GM12878 (cell line): ENCODE results near the gene ADAMTS17. TPM values are rescaled to one million over a fixed set of nuclear protein-coding genes. Genes with fewer than 3 reads are reported as not detected.

Experiments used
- ATAC-seq: fragments of 200-7000 bp; cut with Tn5 transposase; 3 replicates; pipeline ENCODE4 v1.9.1; 2020; ENCODE audit warnings: mild to moderate bottlenecking, moderate library complexity
- BruUV-seq: library from RNA; stranded (reverse); fragments of 400-500 nt; replicated peaks from 2 replicates; lab custom pipeline; 2021; lab: Mats Ljungman, UMichigan
- CTCF ChIA-PET: fragments of 300-600 bp; sonication (Branson Sonifier 250); formaldehyde crosslinking; extraction: SDS; loops from one replicate; lab custom pipeline; 2021; ENCODE audit warnings: inconsistent platforms; lab: Yijun Ruan, JAX
- POLR2A ChIA-PET: fragments of 350-600 bp; formaldehyde crosslinking; extraction: SDS; loops from one replicate; lab custom pipeline; 2021; ENCODE audit warnings: inconsistent platforms; lab: Charles Lee
- RAD21 ChIA-PET: fragments of 300-600 bp; sonication (Branson Sonifier 250); formaldehyde crosslinking; loops from one replicate; lab custom pipeline; 2023; ENCODE audit warnings: antibody characterized with exemption; ENCODE audit not compliant: unreplicated experiment; lab: Charles Lee
- SMC1A ChIA-PET: fragments of 300-600 bp; sonication (Branson Sonifier 250); formaldehyde crosslinking; loops from one replicate; lab custom pipeline; 2023; ENCODE audit not compliant: unreplicated experiment, uncharacterized antibody; lab: Charles Lee
- DNase-seq: peaks from one replicate; pipeline ENCODE4 v3.0.0-alpha.2; 2011; ENCODE audit warnings: low read depth, low spot score
- FAIRE-seq: peaks from 3 replicates; lab custom pipeline; 2011; peaks lifted over from hg19 to GRCh38; lab: Jason Lieb, UNC
- H2AFZ ChIP-seq: 2 replicates; pipeline ENCODE4 v1.6.0; 2011; ENCODE audit warnings: low read depth, low read length, control low read depth; ENCODE audit not compliant: control insufficient read depth
- H3K27ac ChIP-seq: 2 replicates; pipeline ENCODE4 v1.5.1; 2011; ENCODE audit warnings: control low read depth; ENCODE audit not compliant: control insufficient read depth, insufficient read depth
- H3K27me3 ChIP-seq, 2 experiments: replicated peaks in 1 of 2; 2 replicates each; pipeline versions ENCODE4 v1.6.0 to v1.6.1; 2011; ENCODE audit warnings: low read length in 1 of 2; ENCODE audit not compliant: control insufficient read depth in 2 of 2, insufficient read depth in 2 of 2
- H3K36me3 ChIP-seq, 2 experiments: 2 replicates each; pipeline ENCODE4 v1.5.1; 2011; ENCODE audit warnings: low read length in 1 of 2; ENCODE audit not compliant: control insufficient read depth in 2 of 2, insufficient read depth in 2 of 2
- H3K4me1 ChIP-seq: 2 replicates; pipeline ENCODE4 v1.6.1; 2011; ENCODE audit warnings: mild to moderate bottlenecking, low read length, moderate library complexity, mixed read lengths; ENCODE audit not compliant: control insufficient read depth, insufficient read depth
- H3K4me2 ChIP-seq: 2 replicates; pipeline ENCODE4 v1.6.0; 2011; ENCODE audit warnings: control low read depth; ENCODE audit not compliant: control insufficient read depth, insufficient read depth
- H3K4me3 ChIP-seq: fragments of 200-600 bp; sonication (generic); 2 replicates; pipeline ENCODE4 v1.5.1; 2016
- H3K79me2 ChIP-seq: 2 replicates; pipeline ENCODE4 v1.6.0; 2011; ENCODE audit warnings: low read length; ENCODE audit not compliant: control insufficient read depth, insufficient read depth
- H3K9ac ChIP-seq: 2 replicates; pipeline ENCODE4 v1.8.0; 2011; ENCODE audit warnings: low read length, control low read depth, mixed read lengths; ENCODE audit not compliant: control insufficient read depth, insufficient read depth
- H3K9me3 ChIP-seq: replicated peaks from 3 replicates; pipeline ENCODE4 v1.5.1; 2011; ENCODE audit warnings: mild to moderate bottlenecking, low read length; ENCODE audit not compliant: control insufficient read depth, insufficient read depth
- H4K20me1 ChIP-seq: 2 replicates; pipeline ENCODE4 v1.6.0; 2011; ENCODE audit not compliant: control insufficient read depth, insufficient read depth
- BACH1 ChIP-seq: fragments of 450-650 bp; IDR thresholded peaks from 2 replicates; pipeline ENCODE4 v1.6.1; 2017; ENCODE audit warnings: mild to moderate bottlenecking, borderline replicate concordance
- BMI1 ChIP-seq: fragments of 450-650 bp; IDR thresholded peaks from 2 replicates; pipeline ENCODE4 v1.6.1; 2016; ENCODE audit warnings: mild to moderate bottlenecking, moderate library complexity, borderline replicate concordance
- CEBPZ ChIP-seq: fragments of 150-350 bp; IDR thresholded peaks from 2 replicates; pipeline ENCODE4 v1.6.1; 2016; ENCODE audit warnings: low read depth, low read length
- CTCF ChIP-seq, 3 experiments: IDR thresholded peaks in 2 of 3; conservative IDR thresholded peaks in 1 of 3; 2 replicates each; pipeline ENCODE4 v1.5.1; 2011; ENCODE audit warnings: low read depth in 3 of 3, low read length in 3 of 3, mild to moderate bottlenecking in 3 of 3, control low read depth in 2 of 3, moderate library complexity in 2 of 3, inconsistent platforms in 1 of 3, mixed read lengths in 1 of 3; ENCODE audit not compliant: control insufficient read depth in 2 of 3, insufficient read depth in 1 of 3; ENCODE audit errors: extremely low read depth in 1 of 3
- EZH2 ChIP-seq: IDR thresholded peaks from 2 replicates; pipeline ENCODE4 v1.6.1; 2012; ENCODE audit warnings: low read depth, mild to moderate bottlenecking, control low read depth, inconsistent platforms, low read length, borderline replicate concordance; ENCODE audit not compliant: control insufficient read depth
- FOXM1 ChIP-seq: IDR thresholded peaks from 2 replicates; pipeline ENCODE4 v1.6.1; 2012; ENCODE audit warnings: low read depth, mild to moderate bottlenecking, inconsistent platforms, low read length, moderate library complexity
- KAT2A ChIP-seq: conservative IDR thresholded peaks from 2 replicates; pipeline ENCODE4 v1.6.1; 2011; ENCODE audit warnings: low read depth, low read length; ENCODE audit not compliant: control insufficient read depth
- MTA3 ChIP-seq: IDR thresholded peaks from 2 replicates; pipeline ENCODE4 v1.6.1; 2012; ENCODE audit warnings: low read length, inconsistent platforms, borderline replicate concordance
- MYB ChIP-seq: fragments of 150-350 bp; IDR thresholded peaks from 2 replicates; pipeline ENCODE4 v1.6.1; 2014; ENCODE audit warnings: mild to moderate bottlenecking, low read depth, low read length, borderline replicate concordance
- MYC ChIP-seq: IDR thresholded peaks from 2 replicates; pipeline ENCODE4 v1.6.1; 2011; ENCODE audit warnings: mild to moderate bottlenecking, low read length, moderate library complexity, inconsistent platforms; ENCODE audit not compliant: insufficient read depth, insufficient replicate concordance, insufficient read length, severe bottlenecking
- NR2C2 ChIP-seq: IDR thresholded peaks from 2 replicates; pipeline ENCODE4 v1.6.1; 2011; ENCODE audit warnings: borderline replicate concordance, low read depth; ENCODE audit not compliant: control insufficient read depth, insufficient read length
- RELA ChIP-seq: fragments of 450-650 bp; IDR thresholded peaks from 2 replicates; pipeline ENCODE4 v1.8.0; 2014; ENCODE audit warnings: borderline replicate concordance; ENCODE audit not compliant: partially characterized antibody
- REST ChIP-seq: IDR thresholded peaks from 2 replicates; pipeline ENCODE4 v1.6.1; 2012; ENCODE audit warnings: mild to moderate bottlenecking, low read depth, low read length
- SRF ChIP-seq, 2 experiments: IDR thresholded peaks; 2 replicates each; pipeline ENCODE4 v1.6.1; 2011; ENCODE audit warnings: low read depth in 2 of 2, low read length in 2 of 2, mild to moderate bottlenecking in 1 of 2, moderate library complexity in 1 of 2
- WGBS: methylation state at CpG from one replicate; pipeline ENCODE4 v1.1.6; 2016; ENCODE audit warnings: low lambda C conversion rate; ENCODE audit not compliant: insufficient replicate concordance, insufficient coverage; ENCODE audit errors: missing lambda C conversion rate; 5-methylcytosine and 5-hydroxymethylcytosine counted together
- in situ Hi-C: fragments of 300-500 bp; cut with MboI; formaldehyde crosslinking; loops from 9 replicates; pipeline ENCODE4 v1.14.3; 2018; ENCODE audit warnings: mixed read lengths
- intact Hi-C: fragments of 100-400 bp; cut with micrococcal nuclease; formaldehyde crosslinking; loops from one replicate; pipeline ENCODE4 v1.14.2; 2022; ENCODE audit not compliant: unreplicated experiment
- polyA plus RNA-seq, 11 experiments: library from polyadenylated mRNA; depleted of rRNA in 4 of 11; unstranded in 6 of 11; stranded (reverse) in 5 of 11; fragments of >200 nt; fragmentation: Nextera tagmentation in 4 of 11; fragmentation: Illumina TruSeq in 1 of 11; extraction: Ambion mirVana in 4 of 11; extraction: Trizol in 1 of 11; gene quantifications; 1 replicate in 1 of 11; 2 replicates in 10 of 11; pipeline versions ENCODE4 v1.2.1 to v1.2.3, GENCODE V29; 2011 to 2016; ENCODE audit warnings: inconsistent platforms in 2 of 11, missing spikeins in 2 of 11, low read depth in 1 of 11
- total RNA-seq, 4 experiments: library from RNA; depleted of rRNA in 3 of 4; stranded (reverse); fragments of >200 nt in 3 of 4; fragmentation: Illumina TruSeq in 1 of 4; extraction: Trizol in 1 of 4; gene quantifications; 2 replicates each; pipeline versions ENCODE4 v1.2.1 to v1.2.3, GENCODE V29; 2013 to 2021

Gene ADAMTS17
- total and polyA plus RNA-seq, 10 of the 15 experiments (the other 5 are each of a cell fraction or from before 2014, with no cell fraction given): 0.04 to 0.50 (median 0.10) TPM; not detected in 4

- TF ChIP-seq REST (no peak), NR2C2 (no peak), BMI1 (no peak), SRF (IDR thresholded peaks at IDR 0.05; ENCODE audit: low read depth in 2 of 2, low read length in 2 of 2) (no peak), FOXM1 (no peak), EZH2 (no peak), MYB (no peak), BACH1 (no peak), MYC (no peak)
These were observed 373.9 kb downstream of the ADAMTS17 start (continued) for GRCh38 chr15:99967841-99968371.

GRCh38 chr15:99966815-99967214, 375.0 kb downstream of the ADAMTS17 start:
- H3K27ac ChIP-seq: no peak overlapping the region
- CTCF ChIA-PET: no interaction called here
- no peak overlapping the region for H3K4me3 ChIP-seq
- no peak overlapping the region for H3K9ac ChIP-seq
- H3K79me2 ChIP-seq: no peaks in the 10 kb centered on the region
- DNase-seq (no peak), ATAC-seq (no peak), FAIRE-seq (no peak)
- intact Hi-C loops (no loop called here), in situ Hi-C loops (no loop called here)
- POLR2A ChIA-PET: no interaction called here
- no peaks in the 10 kb centered on the region for H3K4me1 ChIP-seq
- H3K9me3 ChIP-seq: no peaks in the 10 kb centered on the region; the same call in 2 of the 3 replicates
- H3K36me3 ChIP-seq: no peaks in the 10 kb centered on the region
- 8% methylated on average over 3 of the region's 3 CpGs for WGBS
- RAD21 ChIA-PET: no interaction called here
- BruUV-seq: no TSS peak
- H3K4me2 ChIP-seq: no peak overlapping the region
- SMC1A ChIA-PET: no interaction called here
- no peaks in the 10 kb centered on the region for H3K27me3 ChIP-seq
- no peaks in the 10 kb centered on the region for H4K20me1 ChIP-seq
- no peak overlapping the region for H2AFZ ChIP-seq
- TF ChIP-seq KAT2A: no peak
- no peak for TF ChIP-seq MTA3
- no peak for TF ChIP-seq CTCF (IDR thresholded peaks at IDR 0.05 in 2 of 3, conservative IDR thresholded peaks at IDR 0.05 in 1 of 3; ENCODE audit: control insufficient read depth in 2 of 3, extremely low read depth in 1 of 3, insufficient read depth in 1 of 3, low read depth in 3 of 3, low read length in 3 of 3)
- no peak for TF ChIP-seq CEBPZ
- TF ChIP-seq RELA: no peak
